CD8-positive, alpha-beta memory T cell (primary cell): ENCODE measurements around the gene MST1. TPM values are rescaled to one million over a fixed set of nuclear protein-coding genes. Genes with fewer than 3 reads are reported as not detected.

Experiments
- CTCF ChIA-PET: fragments of 350-600 bp; sonication (Branson Sonifier 250); formaldehyde crosslinking; loops from one replicate; lab custom pipeline; 2021; ENCODE audit warnings: antibody characterized with exemption; lab: Charles Lee
- POLR2A ChIA-PET: fragments of 350-600 bp; sonication (Branson Sonifier 250); formaldehyde crosslinking; loops from one replicate; lab custom pipeline; 2021; ENCODE audit warnings: antibody characterized with exemption; lab: Charles Lee
- DNase-seq, 5 donors: peaks; one replicate each; pipeline versions ENCODE4 v3.0.0 to v3.0.0-alpha.2; 2020 to 2022; ENCODE audit warnings: mixed read lengths in 1 of 5
- H3K27ac ChIP-seq: one replicate; pipeline ENCODE4 v1.7.0; 2013; ENCODE audit warnings: low read depth, mild to moderate bottlenecking, low read length, moderate library complexity
- H3K27me3 ChIP-seq: 2 replicates; pipeline ENCODE4 v1.7.0; 2013; ENCODE audit warnings: low read length, mild to moderate bottlenecking; ENCODE audit not compliant: insufficient read depth, poor library complexity, severe bottlenecking
- H3K36me3 ChIP-seq: 2 replicates; pipeline ENCODE4 v1.7.0; 2013; ENCODE audit warnings: mild to moderate bottlenecking, low read length, moderate library complexity; ENCODE audit not compliant: insufficient read depth
- H3K4me1 ChIP-seq: 2 replicates; pipeline ENCODE4 v1.7.0; 2013; ENCODE audit warnings: mild to moderate bottlenecking, low read length, moderate library complexity; ENCODE audit not compliant: insufficient read depth
- H3K4me3 ChIP-seq: 2 replicates; pipeline ENCODE4 v1.7.0; 2013; ENCODE audit warnings: mild to moderate bottlenecking, low read length
- H3K9me3 ChIP-seq: 2 replicates; pipeline ENCODE4 v1.7.0; 2013; ENCODE audit warnings: mild to moderate bottlenecking, low read length
- H3K27ac Mint-ChIP-seq, 8 donors: one replicate each; pipeline ENCODE4 v1.8.0; 2020 to 2021; ENCODE audit warnings: mixed read lengths in 8 of 8, mild to moderate bottlenecking in 6 of 8, inconsistent platforms in 3 of 8, moderate library complexity in 3 of 8
- H3K27me3 Mint-ChIP-seq, 2 donors: one replicate each; pipeline ENCODE4 v1.8.0; 2020 to 2021; ENCODE audit warnings: mixed read lengths in 2 of 2, mild to moderate bottlenecking in 1 of 2, moderate library complexity in 1 of 2
- H3K36me3 Mint-ChIP-seq, 3 donors: one replicate each; pipeline ENCODE4 v1.8.0; 2020 to 2021; ENCODE audit warnings: mixed read lengths in 3 of 3, inconsistent platforms in 1 of 3, mild to moderate bottlenecking in 1 of 3
- H3K4me1 Mint-ChIP-seq, 3 donors: one replicate each; pipeline ENCODE4 v1.8.0; 2020 to 2021; ENCODE audit warnings: mixed read lengths in 3 of 3, inconsistent platforms in 1 of 3, mild to moderate bottlenecking in 1 of 3
- H3K4me3 Mint-ChIP-seq, 7 donors: one replicate each; pipeline ENCODE4 v1.8.0; 2020 to 2021; ENCODE audit warnings: mixed read lengths in 7 of 7, mild to moderate bottlenecking in 6 of 7, moderate library complexity in 4 of 7, inconsistent platforms in 2 of 7
- H3K9me3 Mint-ChIP-seq, 5 donors: one replicate each; pipeline ENCODE4 v1.8.0; 2020 to 2022; ENCODE audit warnings: mixed read lengths in 5 of 5, mild to moderate bottlenecking in 3 of 5, moderate library complexity in 2 of 5, inconsistent platforms in 1 of 5
- polyA plus RNA-seq: library from polyadenylated mRNA; unstranded; fragments of 300-500 nt; fragmentation: Illumina TruSeq; gene quantifications from one replicate; pipeline ENCODE4 v1.2.3, GENCODE V29; 2021
- total RNA-seq, 2 experiments: library from RNA; stranded (reverse); gene quantifications; one replicate each; pipeline ENCODE4 v1.2.3, GENCODE V29; 2021

MST1 gene
- total and polyA plus RNA-seq, 3 experiments from 2014 or later, result 0.31 to 8.5 (median 6.0) TPM

DNA sequence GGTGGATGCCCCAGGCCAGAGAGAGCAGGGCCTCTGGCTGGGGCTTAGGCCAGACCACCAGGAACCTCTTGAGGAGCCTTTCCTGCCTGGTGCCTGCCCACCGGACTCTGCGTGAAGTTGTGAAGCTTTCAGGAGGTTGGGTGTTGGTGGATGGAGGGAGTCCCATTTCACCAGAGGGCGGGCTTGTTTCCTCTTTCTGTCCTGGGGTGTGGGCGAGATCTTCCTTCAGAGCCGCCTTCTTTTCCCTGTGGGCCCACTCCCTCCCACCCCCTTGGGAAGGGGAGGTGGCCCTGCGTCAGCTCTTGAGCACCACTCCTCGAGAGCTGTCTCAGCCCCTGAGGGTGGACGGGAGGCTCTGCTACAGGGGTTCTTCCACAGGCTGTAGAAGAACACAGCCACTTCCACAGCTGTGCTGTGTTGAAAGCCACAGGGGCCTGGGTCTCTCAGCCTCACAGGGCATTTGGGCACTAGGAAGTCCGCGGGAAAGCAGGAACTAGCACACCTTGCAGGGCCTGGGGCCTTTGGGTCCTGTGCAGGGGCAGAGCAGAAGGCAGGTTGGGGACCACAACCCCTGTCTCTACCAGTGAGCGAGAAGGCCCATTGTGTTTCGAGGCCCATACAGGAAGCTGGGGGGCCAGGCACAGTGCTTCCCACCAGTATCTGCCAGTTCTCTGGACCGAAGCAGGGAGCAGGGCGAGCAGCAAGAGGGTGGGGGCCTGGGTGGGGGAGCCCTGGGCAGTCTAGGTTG is 28.1 kb upstream of the MST1 start:
- Histone ChIP-seq H3K27me3 (no peaks in the 10 kb centered on the region), H3K27ac (no peak overlapping the region), H3K4me1 (peaks cover 2% of the 10 kb centered on the region), H3K36me3 (no peaks in the 10 kb centered on the region), H3K4me3 (no peak overlapping the region), H3K9me3 (no peaks in the 10 kb centered on the region)
- Mint-ChIP-seq H3K27ac (no peak overlapping the region), H3K36me3 (peaks cover 0 to 25% (median 0%) of the 10 kb centered on the region in 3 donors), H3K27me3 (no peaks in the 10 kb centered on the region), H3K9me3 (no peaks in the 10 kb centered on the region), H3K4me3 (peak overlapping the region in 6 of 7 donors; percentile 28 to 52 (median 36)), H3K4me1 (peaks cover 23 to 46% (median 25%) of the 10 kb centered on the region in 3 donors)
- CTCF ChIA-PET, result interaction anchor here (1.0 to 1.8 kb wide), 3 partner anchors 9 to 14 kb away, joined by 3 to 5 read pairs (median 4); no protein-coding TSS in a partner anchor
- DNase-seq, result no peak
- POLR2A ChIA-PET, result interaction anchor here (0.8 kb wide), 1 partner anchor 86 kb away, joined by 3 read pairs; the partner anchor contains the start of gene INKA1

DNA sequence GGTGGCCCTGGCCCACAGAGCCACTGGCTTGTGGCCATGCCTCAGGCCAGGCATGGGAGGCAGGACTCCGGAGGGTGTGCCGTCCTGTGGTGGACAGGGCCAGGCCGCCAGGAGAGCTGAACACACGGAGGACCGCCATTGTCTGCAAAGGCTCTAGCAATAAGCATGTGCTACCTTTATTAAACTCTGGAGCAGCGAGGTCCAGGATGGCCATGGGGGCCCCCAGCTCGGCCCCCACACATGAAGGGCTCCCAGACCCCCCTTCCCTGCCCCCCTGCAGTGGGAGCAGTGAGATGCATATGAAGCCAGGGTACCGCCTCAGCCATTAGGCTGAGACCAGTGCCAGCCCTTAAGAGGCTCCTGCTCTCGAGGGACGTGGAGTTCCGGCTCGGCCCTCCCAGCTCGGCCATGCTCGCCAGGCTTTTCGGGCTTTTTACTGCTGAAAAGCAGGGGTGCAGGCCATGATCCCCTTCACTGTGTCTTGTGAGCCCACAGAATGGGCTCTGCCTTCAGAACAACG is 27.5 kb upstream of the MST1 start:
- no peak for DNase-seq
- H3K4me1 Mint-ChIP-seq, result peaks cover 23 to 48% (median 26%) of the 10 kb centered on the region in 3 donors
- H3K36me3 ChIP-seq, result no peaks in the 10 kb centered on the region
- ChIA-PET CTCF (interaction anchor here (1.3 kb wide), 1 partner anchor 13 kb away, joined by 4 read pairs; no protein-coding TSS in a partner anchor), POLR2A (no interaction called here)
- H3K4me1 ChIP-seq, result no peaks in the 10 kb centered on the region
- H3K27ac ChIP-seq, result no peak overlapping the region
- no peaks in the 10 kb centered on the region for H3K9me3 ChIP-seq
- peaks cover 0 to 20% (median under 1%) of the 10 kb centered on the region in 3 donors for H3K36me3 Mint-ChIP-seq
- H3K27me3 Mint-ChIP-seq, result no peaks in the 10 kb centered on the region
- no peak overlapping the region for H3K4me3 ChIP-seq
- no peak overlapping the region for H3K27ac Mint-ChIP-seq
- H3K27me3 ChIP-seq, result no peaks in the 10 kb centered on the region
- H3K4me3 Mint-ChIP-seq, result no peak overlapping the region
- H3K9me3 Mint-ChIP-seq, result no peaks in the 10 kb centered on the region

DNA sequence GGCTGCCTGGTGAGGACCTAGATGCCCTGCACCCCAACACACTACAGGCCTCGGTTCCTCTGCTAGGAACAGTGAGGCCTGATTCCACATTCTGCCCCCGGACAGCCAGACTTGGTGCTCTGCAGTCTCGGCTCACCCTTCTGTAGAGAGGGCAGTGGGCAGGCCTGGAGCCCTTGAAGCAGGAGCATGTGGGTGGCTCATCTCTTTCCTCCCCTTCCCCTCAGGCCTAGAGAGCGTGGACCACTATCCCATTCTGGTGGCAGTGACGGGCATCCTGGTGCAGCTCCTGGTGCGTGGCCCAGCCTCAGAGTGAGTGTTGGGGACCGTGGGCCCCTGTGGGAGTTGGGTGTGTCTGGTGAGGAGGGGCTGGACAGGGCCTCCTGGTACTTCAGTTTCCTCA is 26.9 kb upstream of the MST1 start:
- H3K27ac Mint-ChIP-seq, result no peak overlapping the region
- no peaks in the 10 kb centered on the region for H3K36me3 ChIP-seq
- H3K36me3 Mint-ChIP-seq, result peaks cover 0 to 17% (median 2%) of the 10 kb centered on the region in 3 donors
- peak overlapping the region in 1 of 7 donors; percentile 79 for H3K4me3 Mint-ChIP-seq
- no peaks in the 10 kb centered on the region for H3K4me1 ChIP-seq
- DNase-seq, result no peak
- CTCF ChIA-PET, result no interaction called here
- POLR2A ChIA-PET, result no interaction called here
- H3K27me3 ChIP-seq, result no peaks in the 10 kb centered on the region
- no peaks in the 10 kb centered on the region for H3K9me3 ChIP-seq
- no peak overlapping the region for H3K4me3 ChIP-seq
- H3K27me3 Mint-ChIP-seq, result no peaks in the 10 kb centered on the region
- H3K4me1 Mint-ChIP-seq, result peaks cover 23 to 52% (median 30%) of the 10 kb centered on the region in 3 donors
- no peaks in the 10 kb centered on the region for H3K9me3 Mint-ChIP-seq
- no peak overlapping the region for H3K27ac ChIP-seq

- Histone ChIP-seq H3K36me3 (no peaks in the 10 kb centered on the region), H3K4me1 (no peaks in the 10 kb centered on the region), H3K27ac (no peak overlapping the region), H3K9me3 (no peaks in the 10 kb centered on the region), H3K27me3 (no peaks in the 10 kb centered on the region), H3K4me3 (no peak overlapping the region)
- CTCF ChIA-PET, result interaction anchor here (1.2 kb wide), 1 partner anchor 303 kb away, joined by 4 read pairs; the partner anchor contains the start of genes RHOA and TCTA
- H3K36me3 Mint-ChIP-seq, result peaks cover 0 to 14% (median 2%) of the 10 kb centered on the region in 3 donors
- H3K9me3 Mint-ChIP-seq, result no peaks in the 10 kb centered on the region
- no peak overlapping the region for H3K4me3 Mint-ChIP-seq
- no peaks in the 10 kb centered on the region for H3K27me3 Mint-ChIP-seq
- no peak for DNase-seq
- H3K27ac Mint-ChIP-seq, result no peak overlapping the region
- peaks cover 19 to 48% (median 30%) of the 10 kb centered on the region in 3 donors for H3K4me1 Mint-ChIP-seq
- POLR2A ChIA-PET, result no interaction called here
Measured at GRCh38 chr3:49715611-49716121, 26.4 kb upstream of the MST1 start.

DNA sequence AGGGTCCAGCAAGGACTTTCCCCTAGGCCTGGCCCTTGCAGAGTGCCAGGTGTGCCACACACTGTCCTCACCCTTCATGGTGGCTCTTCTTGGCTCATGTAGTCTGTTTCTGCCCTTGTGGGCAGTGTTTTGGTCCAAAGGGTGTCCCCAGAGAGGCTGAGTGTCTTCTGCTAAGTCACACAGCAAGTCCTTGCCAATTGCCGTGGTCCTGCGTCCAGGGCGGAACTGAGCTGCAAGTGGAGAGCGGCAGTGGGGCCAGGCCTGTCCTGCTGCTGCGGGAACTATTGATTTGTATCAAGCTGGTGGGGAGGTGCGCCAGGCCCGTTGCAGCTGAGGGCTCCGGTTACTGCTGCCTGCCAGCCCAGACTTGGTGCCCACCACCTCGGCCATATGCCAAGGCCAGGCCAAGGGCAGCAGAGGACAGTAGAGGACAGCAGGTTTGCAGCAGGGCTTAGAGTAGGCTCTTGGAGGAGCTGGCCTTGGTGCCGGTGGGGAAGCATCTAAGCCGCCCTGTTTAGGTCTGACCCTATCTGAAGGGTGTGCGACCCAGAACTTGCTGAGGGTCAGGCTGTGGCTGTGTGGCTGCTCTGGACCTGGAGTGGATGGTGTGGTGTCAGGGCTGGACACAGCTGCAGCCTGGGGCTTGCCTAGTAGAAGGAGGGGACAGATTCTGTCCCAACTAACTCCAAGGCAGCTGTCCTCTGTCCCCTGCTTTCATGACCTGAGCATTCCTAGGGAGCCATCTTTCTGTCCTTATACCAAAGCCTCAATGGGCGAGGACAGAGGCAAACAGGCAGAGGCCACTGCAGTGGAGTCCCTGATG is 25.7 kb upstream of the MST1 start:
- Mint-ChIP-seq H3K36me3 (peaks cover 0 to 11% (median 2%) of the 10 kb centered on the region in 3 donors), H3K4me3 (no peak overlapping the region), H3K27me3 (no peaks in the 10 kb centered on the region), H3K4me1 (peaks cover 15 to 41% (median 27%) of the 10 kb centered on the region in 3 donors), H3K27ac (peak overlapping the region in 1 of 8 donors; percentile 17), H3K9me3 (no peaks in the 10 kb centered on the region)
- H3K4me1 ChIP-seq, result no peaks in the 10 kb centered on the region
- H3K4me3 ChIP-seq, result no peak overlapping the region
- no peaks in the 10 kb centered on the region for H3K36me3 ChIP-seq
- CTCF ChIA-PET, result interaction anchor here (1.2 kb wide), 1 partner anchor 303 kb away, joined by 4 read pairs; the partner anchor contains the start of genes RHOA and TCTA
- no peak overlapping the region for H3K27ac ChIP-seq
- H3K27me3 ChIP-seq, result no peaks in the 10 kb centered on the region
- POLR2A ChIA-PET, result no interaction called here
- DNase-seq, result no peak
- H3K9me3 ChIP-seq, result no peaks in the 10 kb centered on the region

- Mint-ChIP-seq H3K27me3 (no peaks in the 10 kb centered on the region), H3K4me1 (peaks cover 1 to 28% (median 17%) of the 10 kb centered on the region in 3 donors), H3K36me3 (peaks cover 0 to 8% (median 2%) of the 10 kb centered on the region in 3 donors), H3K27ac (no peak overlapping the region), H3K4me3 (no peak overlapping the region), H3K9me3 (no peaks in the 10 kb centered on the region)
- H3K27ac ChIP-seq, result no peak overlapping the region
- no peaks in the 10 kb centered on the region for H3K4me1 ChIP-seq
- POLR2A ChIA-PET, result no interaction called here
- peak in 1 of 5 donors; percentile 41 for DNase-seq
- H3K27me3 ChIP-seq, result no peaks in the 10 kb centered on the region
- CTCF ChIA-PET, result interaction anchor here (1.0 to 1.8 kb wide), 3 partner anchors 10 to 41 kb away, joined by 3 to 8 read pairs (median 3); no protein-coding TSS in a partner anchor
- no peaks in the 10 kb centered on the region for H3K36me3 ChIP-seq
- H3K9me3 ChIP-seq, result no peaks in the 10 kb centered on the region
- H3K4me3 ChIP-seq, result no peak overlapping the region
Measured at GRCh38 chr3:49713336-49714105, 24.2 kb upstream of the MST1 start.
